Measurements from ENCODE around the gene BMP4.
"Not testable (repeated sequence)": the region's sequence is repeated elsewhere in the genome, so short reads cannot be mapped to it uniquely, and the experiment has no call there.

BMP4 gene

DNA sequence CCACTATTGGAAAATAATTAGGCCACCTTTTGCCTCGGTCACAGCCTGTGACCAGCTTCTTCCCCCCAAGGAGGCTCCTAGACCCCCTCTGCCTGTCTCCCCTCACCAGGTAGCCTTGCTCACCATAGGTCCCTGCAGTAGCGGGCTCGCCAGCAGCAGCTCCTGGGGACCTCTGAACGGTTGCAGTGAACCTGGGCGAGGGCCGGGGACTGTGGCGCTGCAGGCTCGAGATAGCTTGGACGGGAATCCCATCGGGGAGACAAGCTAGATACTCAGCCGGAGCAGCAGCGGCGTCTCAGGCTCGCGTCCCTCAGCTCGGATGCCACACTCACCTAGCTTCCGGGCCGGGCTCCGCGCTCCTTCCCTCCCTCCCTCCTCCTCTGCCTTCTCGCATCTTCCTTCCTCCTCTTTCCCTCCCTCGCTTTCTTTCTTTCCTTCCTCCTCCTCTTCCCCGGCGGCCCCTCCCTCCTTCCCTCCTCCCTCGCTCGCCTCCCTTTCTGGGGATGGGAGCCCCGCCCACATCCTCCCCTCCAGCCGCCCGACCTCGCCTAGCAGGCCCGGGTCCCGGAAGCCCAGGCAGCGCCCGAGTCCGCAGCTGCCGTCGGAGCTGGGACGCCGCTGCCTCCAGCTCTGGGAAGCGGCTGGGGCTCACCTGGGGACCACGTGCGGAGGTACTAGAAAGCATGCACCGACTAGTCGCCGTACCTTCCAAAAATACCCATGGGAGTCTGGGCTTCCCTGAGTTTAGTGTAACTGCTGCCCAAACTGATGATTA, at the start of gene BMP4:
BMP4 (minus strand) TSS at position 399 of the 775 bp plus-strand sequence. CDS start 4,603 bp downstream, outside the sequence.
- DNase-seq (ENCODE audit: low read depth in 2 of 2), result no peak

- DNase-seq (ENCODE audit: low read depth in 2 of 2), result no peak
These were observed 46.4 kb upstream of the BMP4 start for GRCh38 chr14:54003064-54003463.

- no peak for DNase-seq (ENCODE audit: low read depth in 2 of 2)
These were observed 46.0 kb upstream of the BMP4 start for GRCh38 chr14:54002653-54003052.

- no peak for DNase-seq (ENCODE audit: low read depth in 2 of 2)
These were observed 44.7 kb upstream of the BMP4 start for GRCh38 chr14:54001189-54001878.

DNA sequence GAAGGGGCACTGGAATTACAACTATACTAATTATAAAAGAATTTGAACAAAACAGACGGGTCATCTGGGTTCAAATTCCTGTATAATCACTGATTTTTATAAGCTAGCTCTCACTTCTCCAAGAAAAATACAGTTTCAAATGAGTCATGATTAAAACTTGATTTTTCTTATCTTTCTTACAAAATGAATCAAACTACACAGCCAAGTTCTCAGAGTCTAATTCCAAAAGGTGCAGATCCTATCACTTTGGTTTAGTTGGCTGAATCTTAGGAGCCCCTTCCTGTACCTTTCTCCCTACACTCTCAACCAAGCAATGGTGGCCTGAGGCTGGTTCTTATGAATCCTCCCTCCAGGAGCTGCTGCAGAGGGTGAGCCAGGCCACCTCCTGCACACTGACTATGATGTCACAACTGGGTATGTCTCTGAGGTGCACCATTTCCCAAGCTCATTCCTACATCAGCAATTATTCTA, 43.8 kb upstream of the BMP4 start:
- DNase-seq (ENCODE audit: low read depth in 2 of 2), result no peak

- no peak for DNase-seq (ENCODE audit: low read depth in 2 of 2)
These were observed 42.5 kb upstream of the BMP4 start for GRCh38 chr14:53999061-53999488.

GRCh38 chr14:53996041-53996440, 39.4 kb upstream of the BMP4 start:
- no peak for DNase-seq (ENCODE audit: low read depth in 2 of 2)

- no peak for DNase-seq (ENCODE audit: low read depth in 2 of 2)
These were observed 37.4 kb upstream of the BMP4 start for GRCh38 chr14:53993920-53994607.

- no peak for DNase-seq (ENCODE audit: low read depth in 2 of 2)
These were observed 34.4 kb upstream of the BMP4 start for GRCh38 chr14:53990978-53991377.

- DNase-seq (ENCODE audit: low read depth in 2 of 2), result not testable (repeated sequence)
These were observed 30.1 kb upstream of the BMP4 start for GRCh38 chr14:53986718-53987117.

- not testable (repeated sequence) for DNase-seq (ENCODE audit: low read depth in 2 of 2)
These were observed 28.3 kb upstream of the BMP4 start for GRCh38 chr14:53984958-53985357.

- no peak for DNase-seq (ENCODE audit: low read depth in 2 of 2)
These were observed 26.5 kb upstream of the BMP4 start for GRCh38 chr14:53983112-53983511.

- DNase-seq (ENCODE audit: low read depth in 2 of 2), result no peak
These were observed 25.9 kb upstream of the BMP4 start for GRCh38 chr14:53982546-53982945.

- no peak for DNase-seq (ENCODE audit: low read depth in 2 of 2)
These were observed 23.4 kb upstream of the BMP4 start for GRCh38 chr14:53979747-53980642.

DNA sequence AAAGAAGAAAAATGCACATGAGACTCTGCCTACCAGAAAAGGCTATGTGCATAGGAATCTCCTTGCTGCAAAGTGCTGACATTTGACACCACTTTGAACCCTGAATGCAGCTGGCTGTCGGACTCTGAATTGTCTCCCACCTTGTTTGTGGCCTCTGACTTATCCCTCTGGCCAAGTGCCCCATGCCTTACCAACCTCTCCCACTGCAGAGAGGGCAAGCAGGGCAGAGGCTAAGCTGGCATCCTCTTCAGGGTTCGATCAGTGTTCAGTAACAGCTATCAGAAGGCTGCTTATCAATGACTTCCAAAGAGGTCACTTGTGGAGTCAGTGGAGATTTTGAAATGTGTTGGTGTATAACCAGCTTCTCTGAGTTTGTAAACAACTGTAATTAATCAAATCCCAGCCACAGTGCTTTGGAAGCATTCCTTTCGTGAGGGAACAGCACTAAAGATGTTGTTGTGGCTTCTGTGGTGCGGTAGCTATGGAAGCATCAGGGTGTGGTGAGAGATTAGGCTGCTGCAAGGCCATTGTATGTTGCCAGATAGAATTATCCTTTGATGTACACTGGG, 22.6 kb upstream of the BMP4 start:
- no peak for DNase-seq (ENCODE audit: low read depth in 2 of 2)

DNA sequence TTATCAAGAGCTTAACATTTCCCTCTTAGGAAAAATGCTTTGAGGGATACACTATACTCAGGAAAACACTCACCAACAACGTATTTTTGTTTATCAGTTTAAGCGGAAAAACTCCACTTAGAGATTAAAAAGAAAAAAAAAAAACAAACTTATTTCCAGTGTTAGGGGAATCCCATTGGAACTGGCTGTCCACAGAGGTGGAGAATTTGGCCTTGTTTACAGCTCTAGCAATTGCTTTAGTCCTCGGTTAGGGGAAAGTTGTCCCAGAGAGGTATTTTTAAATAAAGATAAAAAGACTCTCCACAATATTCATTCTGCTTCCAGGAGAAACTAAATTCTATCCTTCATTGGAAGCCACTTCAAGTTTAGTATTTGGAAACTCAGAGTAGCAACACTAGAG, 21.6 kb upstream of the BMP4 start:
- no peak for DNase-seq (ENCODE audit: low read depth in 2 of 2)

DNA sequence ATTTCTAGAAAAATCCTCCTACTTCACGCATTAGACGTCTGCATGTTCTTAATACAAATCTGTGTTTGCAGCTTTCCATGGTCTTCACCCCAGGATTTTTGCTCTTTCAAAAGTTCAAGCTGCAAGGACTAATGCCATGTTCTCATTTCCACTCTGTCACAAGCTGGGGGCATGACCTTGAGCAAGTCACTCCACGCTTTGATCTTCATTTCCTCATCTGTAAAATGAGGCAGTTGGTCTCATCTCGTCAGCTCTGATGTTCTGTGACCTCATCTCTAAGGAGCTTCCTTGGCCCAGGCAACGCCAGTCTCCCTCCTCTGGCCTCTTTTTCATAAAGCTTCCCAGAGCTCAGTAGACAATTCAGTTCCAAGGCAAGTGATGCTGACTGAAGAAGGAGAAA, 18.8 kb upstream of the BMP4 start:
- no peak for DNase-seq (ENCODE audit: low read depth in 2 of 2)

- DNase-seq (ENCODE audit: low read depth in 2 of 2), result no peak
These were observed 14.9 kb upstream of the BMP4 start for GRCh38 chr14:53971521-53971920.

DNA sequence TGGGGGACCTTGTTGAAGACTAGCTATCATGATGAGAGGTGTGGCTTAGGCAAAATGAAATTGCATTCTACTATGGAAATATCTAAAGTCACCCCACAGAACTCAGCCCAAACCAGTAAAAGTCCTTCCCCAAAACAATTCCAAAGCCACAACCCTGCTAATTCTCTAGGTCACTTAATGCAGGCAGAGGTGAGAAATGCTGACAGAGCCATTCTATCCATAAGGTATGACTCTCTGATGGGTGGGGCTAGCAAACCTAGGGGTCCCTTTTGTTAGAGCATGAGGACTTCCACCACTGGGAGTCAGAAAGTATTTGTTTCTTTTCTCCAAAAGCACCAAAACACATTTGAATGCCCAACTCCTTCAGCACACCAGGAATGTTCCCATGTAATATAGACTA, 12.7 kb upstream of the BMP4 start:
- no peak for DNase-seq (ENCODE audit: low read depth in 2 of 2)

- DNase-seq (ENCODE audit: low read depth in 2 of 2), result no peak
These were observed 12.1 kb upstream of the BMP4 start for GRCh38 chr14:53968726-53969125.

DNA sequence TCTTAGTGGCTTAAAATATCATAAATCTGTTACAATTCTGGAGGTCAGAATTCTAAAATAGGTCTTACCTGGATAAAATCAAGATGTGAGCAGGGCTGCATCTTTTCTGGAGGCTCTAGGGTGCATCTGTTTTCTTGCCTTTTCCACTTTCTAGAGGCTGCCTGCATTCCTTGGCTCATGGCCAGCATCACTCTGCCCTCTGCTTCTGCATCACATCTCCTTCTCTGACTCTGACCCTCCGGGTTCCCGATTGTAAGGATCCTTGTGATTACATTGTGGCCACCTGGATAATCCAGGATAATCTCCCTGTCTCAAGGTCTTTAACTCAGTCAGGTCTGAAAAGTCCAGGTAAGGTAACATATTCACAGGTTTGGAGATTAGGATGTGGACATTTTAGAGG, 11.0 kb upstream of the BMP4 start:
- DNase-seq (ENCODE audit: low read depth in 2 of 2), result no peak
